ENCODE measurements around the gene C15orf61.

DNA sequence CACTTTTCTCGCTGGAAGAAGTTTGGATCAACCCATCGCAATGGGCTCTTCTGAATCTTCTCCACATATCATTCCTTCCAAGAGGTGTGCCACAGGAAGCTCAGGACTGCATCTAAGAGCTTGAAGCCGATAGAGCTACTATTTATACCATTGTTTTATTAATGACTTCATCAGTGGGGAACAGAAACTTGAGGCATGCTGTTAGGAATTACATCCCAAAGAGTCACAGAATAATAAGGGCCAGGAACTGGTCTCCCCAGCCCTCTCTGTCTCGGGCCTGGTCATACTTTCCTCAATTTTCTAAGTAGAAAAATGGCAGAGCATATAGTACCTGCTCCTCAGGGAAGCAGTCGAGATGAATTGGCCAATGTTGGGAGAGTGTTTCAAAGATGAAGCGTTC, 16.9 kb upstream of the C15orf61 start:
- TF ChIP-seq, protein P1, sequence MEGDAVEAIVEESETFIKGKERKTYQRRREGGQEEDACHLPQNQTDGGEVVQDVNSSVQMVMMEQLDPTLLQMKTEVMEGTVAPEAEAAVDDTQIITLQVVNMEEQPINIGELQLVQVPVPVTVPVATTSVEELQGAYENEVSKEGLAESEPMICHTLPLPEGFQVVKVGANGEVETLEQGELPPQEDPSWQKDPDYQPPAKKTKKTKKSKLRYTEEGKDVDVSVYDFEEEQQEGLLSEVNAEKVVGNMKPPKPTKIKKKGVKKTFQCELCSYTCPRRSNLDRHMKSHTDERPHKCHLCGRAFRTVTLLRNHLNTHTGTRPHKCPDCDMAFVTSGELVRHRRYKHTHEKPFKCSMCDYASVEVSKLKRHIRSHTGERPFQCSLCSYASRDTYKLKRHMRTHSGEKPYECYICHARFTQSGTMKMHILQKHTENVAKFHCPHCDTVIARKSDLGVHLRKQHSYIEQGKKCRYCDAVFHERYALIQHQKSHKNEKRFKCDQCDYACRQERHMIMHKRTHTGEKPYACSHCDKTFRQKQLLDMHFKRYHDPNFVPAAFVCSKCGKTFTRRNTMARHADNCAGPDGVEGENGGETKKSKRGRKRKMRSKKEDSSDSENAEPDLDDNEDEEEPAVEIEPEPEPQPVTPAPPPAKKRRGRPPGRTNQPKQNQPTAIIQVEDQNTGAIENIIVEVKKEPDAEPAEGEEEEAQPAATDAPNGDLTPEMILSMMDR (conservative IDR thresholded peaks at IDR 0.05), result no peak
- TF ChIP-seq ZFX (IDR thresholded peaks at IDR 0.05), result no peak

Measured in C4-2B (cell line).